Fibroblast of skin of scalp (primary cell): ENCODE measurements around the gene DIP2C.
"Not testable (repeated sequence)": the region's sequence is repeated elsewhere in the genome, so short reads cannot be mapped to it uniquely, and the experiment has no call there.

Experiments
- DNase-seq: peaks from one replicate; pipeline ENCODE4 v3.0.0-alpha.2; 2013

Gene DIP2C

DNA sequence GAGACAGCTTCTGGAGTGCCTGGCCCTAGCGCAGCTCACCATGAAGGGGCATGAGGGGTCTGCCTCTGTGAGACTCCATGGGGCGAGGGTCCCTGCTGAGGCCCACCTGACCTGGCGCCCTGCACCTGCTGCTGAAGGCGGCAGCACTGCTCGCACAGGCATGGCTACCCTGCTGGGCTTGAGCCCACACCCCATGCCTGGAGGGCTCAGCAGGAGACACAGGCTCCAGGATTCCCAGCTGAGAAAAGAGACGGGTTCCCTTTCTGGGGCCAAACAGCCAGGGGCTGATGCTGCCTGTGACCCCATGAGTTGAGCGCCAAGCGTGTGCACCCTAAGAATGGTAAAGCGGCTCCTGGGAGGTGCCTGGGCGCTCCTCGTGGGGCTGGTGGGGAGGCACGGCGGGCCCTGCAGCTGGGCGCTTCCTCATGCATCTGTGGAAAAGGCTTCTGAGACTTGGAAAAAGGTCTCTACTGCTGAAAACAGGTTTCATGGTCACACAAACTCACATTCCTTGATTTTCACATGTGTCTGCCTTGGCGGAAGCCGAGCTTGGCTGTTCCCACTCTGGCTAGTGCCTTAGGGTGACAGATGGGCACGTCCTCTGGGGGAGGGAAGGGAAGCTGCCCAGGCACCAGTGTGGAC, 320.8 kb downstream of the DIP2C start:
- DNase-seq = no peak

- DNase-seq = not testable (repeated sequence)
Measured at GRCh38 chr10:368107-368506, 321.4 kb downstream of the DIP2C start.

DNA sequence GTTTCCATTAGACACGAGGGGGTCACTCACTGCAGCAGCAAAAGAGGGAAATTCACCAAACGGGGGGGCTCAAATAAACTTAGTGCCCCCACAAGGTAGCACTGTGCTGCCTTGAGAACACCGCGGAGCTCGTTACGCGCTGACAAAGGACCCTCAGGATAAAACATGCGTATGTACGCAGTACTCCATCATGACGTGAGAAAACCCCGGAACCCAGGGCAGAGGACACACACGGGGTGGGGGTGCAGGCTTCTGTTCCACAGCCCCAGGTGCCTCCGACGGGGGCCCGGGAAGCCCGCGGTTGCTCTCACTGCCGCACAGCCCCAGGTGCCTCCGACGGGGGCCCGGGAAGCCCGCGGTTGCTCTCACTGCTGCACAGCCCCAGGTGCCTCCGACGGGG, 321.8 kb downstream of the DIP2C start:
- no peak for DNase-seq

- DNase-seq = no peak
Measured at GRCh38 chr10:366186-366585, 323.3 kb downstream of the DIP2C start.

GRCh38 chr10:364267-364775, 325.1 kb downstream of the DIP2C start:
- DNase-seq = no peak

DNA sequence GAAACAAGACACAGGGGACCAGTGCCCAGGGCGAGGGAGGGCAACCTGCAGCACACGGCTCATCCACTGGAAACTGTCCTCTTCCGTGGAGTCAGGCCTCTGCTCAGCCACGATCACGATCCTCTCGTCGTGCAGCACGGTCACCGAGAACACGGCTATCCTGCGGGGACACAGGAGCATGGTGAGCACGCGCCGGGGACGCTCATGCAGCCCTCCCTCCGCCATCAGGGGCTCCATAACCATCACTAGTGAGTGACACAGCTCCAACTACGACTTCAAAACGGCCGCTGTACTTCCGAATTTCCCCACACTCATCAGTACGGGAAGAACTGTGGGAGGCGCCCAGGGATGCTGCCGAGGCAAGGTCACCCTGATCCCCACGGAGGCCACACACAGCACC, 326.3 kb downstream of the DIP2C start:
- no peak for DNase-seq

- no peak for DNase-seq
Measured at GRCh38 chr10:361203-362081, 328.0 kb downstream of the DIP2C start.

DNA sequence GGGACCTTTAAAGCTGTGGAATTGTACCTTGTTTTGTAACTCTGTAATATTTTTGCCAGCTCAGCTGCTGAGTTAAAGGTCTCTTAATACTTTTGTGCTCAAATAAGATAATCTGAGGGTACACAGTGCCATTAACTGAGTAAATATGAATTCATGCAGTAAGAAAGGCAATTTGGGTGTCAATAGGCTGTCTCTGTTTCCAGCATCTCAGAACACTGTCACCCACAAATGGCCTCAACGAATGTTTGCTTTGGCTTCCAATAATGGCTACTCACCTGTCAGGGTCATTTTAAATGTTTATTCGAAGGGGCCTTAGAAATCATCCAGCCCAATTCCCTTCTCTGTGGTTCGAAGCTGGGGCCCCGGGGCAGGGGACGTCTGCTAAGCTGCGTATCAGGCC, 328.8 kb downstream of the DIP2C start:
- DNase-seq = no peak

DNA sequence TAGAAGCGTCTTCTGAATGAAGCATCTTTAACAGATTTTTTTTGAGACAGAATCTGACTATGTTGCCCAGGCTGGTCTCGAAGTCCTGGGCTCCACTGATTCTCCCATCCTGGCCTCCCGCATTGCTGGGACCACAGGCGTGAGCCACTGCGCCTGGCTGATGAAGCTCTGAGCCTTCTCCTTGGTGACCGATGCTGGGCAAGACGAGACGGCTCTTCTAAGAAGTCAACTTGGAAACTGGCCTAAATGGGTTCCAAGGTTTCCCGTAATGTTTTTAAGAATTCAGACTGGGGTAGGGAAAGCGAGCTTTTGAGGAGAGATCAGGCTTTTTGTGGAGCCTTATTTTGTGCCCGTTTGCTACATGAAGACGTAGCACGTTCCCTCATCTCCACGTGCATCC, 329.7 kb downstream of the DIP2C start:
- DNase-seq = no peak

DNA sequence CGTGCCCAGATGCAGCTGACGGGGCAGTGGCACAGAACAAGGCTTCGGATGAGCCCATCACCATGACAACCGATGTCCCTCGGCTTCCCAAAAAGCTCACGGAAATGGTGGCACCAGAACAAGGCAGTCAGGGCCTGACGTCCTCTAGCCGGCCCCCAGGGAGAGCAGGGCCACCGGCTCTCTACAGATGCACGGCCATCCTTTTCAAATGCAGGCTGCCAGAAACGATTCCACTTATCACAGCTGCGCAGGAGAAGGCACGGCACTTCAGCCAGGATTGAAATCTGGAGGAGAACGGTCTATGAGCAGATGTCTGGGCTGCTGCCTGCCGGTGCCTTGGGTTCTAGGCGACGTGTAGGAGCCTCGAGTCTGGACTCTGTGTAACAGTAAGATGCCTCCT, 330.4 kb downstream of the DIP2C start:
- no peak for DNase-seq

DNA sequence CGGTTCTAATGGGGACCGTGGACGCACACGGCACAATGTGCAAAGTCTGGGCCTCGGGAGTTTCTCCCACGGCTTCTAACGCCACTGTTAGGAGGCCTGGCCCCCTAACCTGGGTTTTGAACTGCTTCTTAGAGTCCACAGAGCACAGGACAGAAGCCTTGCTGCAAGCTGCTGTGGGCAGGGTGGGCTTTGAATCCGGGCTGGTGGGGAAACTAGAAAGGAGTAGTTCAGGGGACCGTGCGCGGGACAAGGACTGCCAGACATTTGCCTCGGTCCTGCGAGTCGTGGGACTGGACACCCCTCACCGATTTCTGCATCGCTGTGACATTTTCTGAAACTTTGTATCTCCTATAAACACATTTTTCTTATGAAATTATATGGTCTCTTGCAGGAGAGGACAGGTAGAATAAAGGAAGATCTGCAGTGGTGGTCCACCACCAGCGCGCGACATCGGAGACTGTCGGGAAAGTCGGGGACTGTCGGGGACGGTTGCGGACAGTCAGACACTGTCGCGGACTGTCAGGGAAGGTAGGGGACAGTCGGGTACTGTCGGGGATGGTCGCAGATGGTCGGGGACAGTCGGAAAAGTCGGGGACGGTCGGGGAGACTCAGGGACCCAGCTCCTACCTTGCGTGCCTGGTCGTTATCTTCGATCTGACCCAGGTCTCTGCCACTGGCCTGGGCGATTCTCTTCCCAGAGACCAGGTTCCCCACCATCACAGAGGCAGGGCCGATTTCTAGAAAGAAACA, 332.1 kb downstream of the DIP2C start:
- no peak for DNase-seq

GRCh38 chr10:356452-356851, 333.0 kb downstream of the DIP2C start:
- no peak for DNase-seq

DNA sequence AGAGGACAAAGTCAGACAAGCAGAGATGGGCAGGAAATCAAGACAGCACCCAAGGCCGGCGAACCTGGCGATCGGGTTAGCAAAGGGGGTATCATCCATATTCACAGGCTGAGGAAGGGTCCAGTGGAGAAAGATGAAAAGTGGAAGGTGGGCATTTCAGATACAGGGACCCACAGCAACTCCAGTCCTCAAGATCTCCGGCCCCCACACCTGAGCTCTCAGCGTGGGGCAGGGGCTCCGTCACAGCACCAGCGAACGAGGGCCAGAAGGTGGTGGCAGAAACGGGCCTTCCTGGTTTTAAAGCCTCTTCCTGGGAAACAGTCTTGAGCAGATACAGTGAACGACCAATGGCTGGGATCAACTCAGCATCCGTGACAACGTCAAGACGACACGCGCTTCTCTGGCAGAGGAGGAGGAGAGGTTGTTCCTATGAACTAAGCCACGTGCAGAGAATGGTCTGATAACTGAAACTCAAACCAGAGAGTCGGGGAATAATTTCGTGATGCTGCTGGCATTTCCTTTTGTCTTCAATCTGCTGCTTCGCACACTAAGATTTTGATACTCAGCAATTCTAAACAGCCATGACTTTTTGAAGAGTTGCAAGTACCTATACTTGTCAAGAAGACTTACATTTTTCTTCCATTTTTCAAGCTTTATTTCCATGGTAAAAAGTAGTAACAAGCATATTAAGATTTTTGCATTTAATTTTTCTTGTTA, 334.4 kb downstream of the DIP2C start:
- no peak for DNase-seq

DNA sequence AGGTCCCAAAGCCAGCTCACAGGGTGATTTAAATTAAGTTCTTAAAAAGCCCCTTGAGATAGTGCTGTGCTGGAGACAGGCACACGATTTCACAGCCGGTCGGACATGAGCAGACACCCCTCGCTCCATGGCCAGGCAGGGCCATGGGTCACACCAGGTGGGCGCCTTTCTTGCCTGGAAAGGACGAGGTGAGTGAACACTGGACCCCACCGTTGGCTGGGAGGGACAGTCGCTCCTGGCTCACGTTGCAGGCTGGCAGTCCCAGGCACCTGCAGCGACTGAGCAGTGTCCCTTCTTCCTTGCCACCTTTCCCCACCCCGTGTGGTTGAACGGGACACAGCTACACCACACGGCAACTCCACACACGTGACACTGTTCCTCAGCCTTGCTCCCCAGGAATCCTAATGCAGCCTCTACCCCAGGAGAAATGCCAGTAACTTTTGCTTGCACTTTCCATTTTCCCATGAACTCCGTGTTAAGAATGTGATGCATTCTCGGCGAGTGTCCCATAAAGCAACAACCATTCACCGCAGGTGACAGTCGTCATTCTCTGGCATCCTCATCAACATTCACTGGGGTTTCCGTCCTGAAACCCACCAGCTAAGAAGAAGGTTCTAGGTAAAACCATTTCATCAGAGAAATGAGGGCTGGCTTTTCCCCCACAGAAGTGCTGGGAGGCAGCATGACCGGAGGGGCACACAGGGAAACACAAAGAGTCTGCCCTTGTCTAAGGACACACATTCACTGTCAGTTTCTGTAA, 336.8 kb downstream of the DIP2C start:
- DNase-seq = no peak

GRCh38 chr10:351770-352334, 337.6 kb downstream of the DIP2C start:
- no peak for DNase-seq

GRCh38 chr10:350981-351501, 338.4 kb downstream of the DIP2C start:
- no peak for DNase-seq

GRCh38 chr10:349081-349480, 340.4 kb downstream of the DIP2C start:
- DNase-seq = no peak

DNA sequence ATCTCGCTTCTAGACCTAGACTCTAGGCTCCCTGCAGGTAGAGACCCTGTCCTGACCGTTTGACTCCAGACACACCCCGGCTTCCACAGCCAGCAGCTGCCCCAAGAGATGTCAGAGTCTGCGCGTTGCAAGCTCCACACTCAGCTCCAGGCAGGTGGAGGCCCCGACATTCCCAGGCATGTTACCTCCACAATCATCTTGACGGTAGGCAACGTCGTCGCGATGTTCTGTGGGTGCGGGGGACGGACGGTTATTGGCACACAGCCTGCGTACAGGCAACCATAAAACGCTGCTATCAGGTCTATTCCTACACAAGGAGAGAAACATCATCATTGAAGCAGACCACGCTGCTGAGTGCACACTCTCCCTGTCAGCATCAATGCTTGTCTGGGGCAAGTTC, 341.0 kb downstream of the DIP2C start:
- DNase-seq = no peak

DNA sequence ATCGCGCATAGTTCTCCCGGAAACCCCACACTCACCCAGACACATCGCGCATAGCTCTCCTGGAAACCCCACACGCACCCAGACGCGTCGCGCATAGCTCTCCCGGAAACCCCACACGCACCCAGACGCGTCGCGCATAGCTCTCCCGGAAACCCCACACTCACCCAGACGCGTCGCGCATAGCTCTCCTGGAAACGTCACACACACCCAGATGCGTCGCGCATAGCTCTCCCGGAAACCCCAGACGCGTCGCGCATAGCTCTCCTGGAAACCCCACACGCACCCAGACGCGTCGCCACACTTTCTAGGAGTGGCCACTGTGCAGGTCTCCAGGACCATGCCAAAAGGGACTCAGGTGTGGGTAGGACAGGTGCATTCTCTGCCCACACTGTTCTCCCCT, 341.7 kb downstream of the DIP2C start:
- not testable (repeated sequence) for DNase-seq

DNA sequence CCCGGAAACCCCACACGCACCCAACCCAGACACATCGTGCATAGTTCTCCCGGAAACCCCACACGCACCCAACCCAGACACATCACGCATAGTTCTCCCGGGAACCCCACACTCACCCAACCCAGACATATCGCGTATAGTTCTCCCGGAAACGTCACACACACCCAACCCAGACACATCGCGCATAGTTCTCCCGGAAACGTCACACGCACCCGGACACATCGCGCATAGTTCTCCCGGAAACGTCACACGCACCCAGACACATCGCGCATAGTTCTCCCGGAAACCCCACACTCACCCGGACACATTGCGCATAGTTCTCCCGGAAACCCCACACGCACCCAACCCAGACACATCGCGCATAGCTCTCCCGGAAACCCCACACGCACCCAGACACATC, 342.3 kb downstream of the DIP2C start:
- DNase-seq = not testable (repeated sequence)

DNA sequence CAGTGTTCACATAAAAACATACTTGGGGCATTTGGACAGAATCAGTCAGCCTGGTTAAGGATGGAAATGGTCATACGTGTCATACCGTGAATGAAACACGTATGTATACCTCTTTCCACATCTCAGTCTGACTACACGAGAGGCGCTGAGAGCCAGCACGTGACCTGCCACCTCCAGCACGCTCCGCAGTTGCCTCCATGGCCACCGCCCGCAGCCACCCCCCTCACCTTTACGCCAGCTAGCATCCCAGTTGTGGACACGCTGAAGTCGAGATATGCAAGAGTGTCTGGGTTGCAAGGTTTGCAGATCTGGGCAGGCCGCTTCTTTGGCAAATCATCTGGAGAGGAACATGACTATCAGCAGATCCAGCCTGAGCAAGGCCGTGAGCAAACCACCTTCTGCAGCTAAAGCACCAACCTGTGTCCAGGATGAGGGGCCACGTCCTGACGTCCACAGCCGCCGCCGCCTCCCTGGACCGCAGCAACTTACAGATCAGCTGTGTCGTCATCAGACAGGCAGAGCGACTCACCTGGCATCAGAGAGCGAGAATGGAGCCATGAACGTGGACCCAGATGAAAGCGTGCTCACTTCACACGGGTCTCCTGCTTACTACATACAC, 344.8 kb downstream of the DIP2C start:
- DNase-seq = no peak
